A673 (cell line): Measurements from ENCODE around the gene CREB5.

ENCODE experiments used
- EZH2 ChIP-seq: fragments of 200-600 bp; sonication (generic); IDR thresholded peaks from 2 replicates; pipeline ENCODE4 v1.6.1; 2017; ENCODE audit warnings: borderline replicate concordance, low read depth, mild to moderate bottlenecking, mixed read lengths, antibody characterized with exemption, low read length; ENCODE audit not compliant: poor library complexity, severe bottlenecking
- TF ChIP-seq, protein P1 (sequence below): fragments of 300-800, 200-600 bp; sonication (generic); conservative IDR thresholded peaks from 2 replicates; pipeline ENCODE4 v1.5.1; 2017; ENCODE audit warnings: low read depth, mild to moderate bottlenecking, antibody characterized with exemption, low read length, moderate library complexity, mixed read lengths

DNA sequence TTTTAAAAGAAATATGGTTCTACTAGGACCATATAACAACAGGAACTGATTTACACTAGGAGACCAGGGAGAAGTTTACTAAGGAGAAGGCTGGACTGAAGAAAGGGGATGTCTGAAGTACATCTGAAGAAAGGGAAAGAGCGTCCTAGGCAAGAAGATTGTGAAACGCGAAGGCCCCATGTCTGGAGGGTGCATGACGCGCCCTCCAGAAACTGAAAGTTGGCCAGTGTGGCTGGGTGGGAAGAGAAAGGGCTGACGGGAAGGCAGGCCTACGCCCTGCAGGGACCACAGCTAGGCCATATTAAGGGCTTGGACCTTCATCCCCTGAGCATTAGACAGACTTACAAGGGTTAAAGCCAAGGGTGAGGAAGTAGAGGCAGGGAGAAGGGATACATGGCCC lies 387.8 kb downstream of the CREB5 start:
- TF ChIP-seq, protein P1, sequence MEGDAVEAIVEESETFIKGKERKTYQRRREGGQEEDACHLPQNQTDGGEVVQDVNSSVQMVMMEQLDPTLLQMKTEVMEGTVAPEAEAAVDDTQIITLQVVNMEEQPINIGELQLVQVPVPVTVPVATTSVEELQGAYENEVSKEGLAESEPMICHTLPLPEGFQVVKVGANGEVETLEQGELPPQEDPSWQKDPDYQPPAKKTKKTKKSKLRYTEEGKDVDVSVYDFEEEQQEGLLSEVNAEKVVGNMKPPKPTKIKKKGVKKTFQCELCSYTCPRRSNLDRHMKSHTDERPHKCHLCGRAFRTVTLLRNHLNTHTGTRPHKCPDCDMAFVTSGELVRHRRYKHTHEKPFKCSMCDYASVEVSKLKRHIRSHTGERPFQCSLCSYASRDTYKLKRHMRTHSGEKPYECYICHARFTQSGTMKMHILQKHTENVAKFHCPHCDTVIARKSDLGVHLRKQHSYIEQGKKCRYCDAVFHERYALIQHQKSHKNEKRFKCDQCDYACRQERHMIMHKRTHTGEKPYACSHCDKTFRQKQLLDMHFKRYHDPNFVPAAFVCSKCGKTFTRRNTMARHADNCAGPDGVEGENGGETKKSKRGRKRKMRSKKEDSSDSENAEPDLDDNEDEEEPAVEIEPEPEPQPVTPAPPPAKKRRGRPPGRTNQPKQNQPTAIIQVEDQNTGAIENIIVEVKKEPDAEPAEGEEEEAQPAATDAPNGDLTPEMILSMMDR: no peak
- TF ChIP-seq EZH2: no peak
